Type B pancreatic cell (in vitro differentiated cells): ENCODE measurements around the gene MPP4. TPM values are rescaled to one million over a fixed set of nuclear protein-coding genes. Genes with fewer than 3 reads are reported as not detected.

Experiments used
- DNase-seq: peaks from one replicate; pipeline ENCODE4 v3.0.0; 2021; ENCODE audit warnings: mixed read lengths; ENCODE audit not compliant: unreplicated experiment; ENCODE audit errors: extremely low spot score
- H3K27ac Mint-ChIP-seq: 2 replicates; pipeline ENCODE4 v1.8.0; 2021; ENCODE audit warnings: mild to moderate bottlenecking, mixed read lengths
- H3K27me3 Mint-ChIP-seq: 2 replicates; pipeline ENCODE4 v1.8.0; 2021; ENCODE audit warnings: mixed read lengths
- H3K36me3 Mint-ChIP-seq: 2 replicates; pipeline ENCODE4 v1.8.0; 2021; ENCODE audit warnings: mixed read lengths
- H3K4me1 Mint-ChIP-seq: one replicate; pipeline ENCODE4 v1.8.0; 2021; ENCODE audit warnings: mixed read lengths; ENCODE audit not compliant: unreplicated experiment
- H3K4me3 Mint-ChIP-seq: 2 replicates; pipeline ENCODE4 v1.8.0; 2021; ENCODE audit warnings: mild to moderate bottlenecking, mixed read lengths
- H3K9me3 Mint-ChIP-seq: 2 replicates; pipeline ENCODE4 v1.8.0; 2021; ENCODE audit warnings: mixed read lengths
- CTCF ChIP-seq: fragments of 200-600 bp; sonication (generic); conservative IDR thresholded peaks from 2 replicates; pipeline ENCODE4 v1.5.0; 2021; ENCODE audit warnings: antibody characterized with exemption, mild to moderate bottlenecking
- total RNA-seq: library from RNA; stranded (reverse); gene quantifications from 2 replicates; pipeline ENCODE4 v1.2.1, GENCODE V29; 2021; ENCODE audit warnings: low replicate concordance

The MPP4 gene
- total RNA-seq, 1 donor from 2014 or later, result 0.46 TPM

GRCh38 chr2:201653221-201653620, 45.2 kb downstream of the MPP4 start:
- H3K4me1 Mint-ChIP-seq, result peaks cover 7% of the 10 kb centered on the region
- no peaks in the 10 kb centered on the region for H3K36me3 Mint-ChIP-seq
- peaks cover 3% of the 10 kb centered on the region for H3K27me3 Mint-ChIP-seq
- H3K9me3 Mint-ChIP-seq, result no peaks in the 10 kb centered on the region
- TF ChIP-seq CTCF, result no peak
- H3K4me3 Mint-ChIP-seq, result no peak overlapping the region
- H3K27ac Mint-ChIP-seq, result no peak overlapping the region
- no peak for DNase-seq

GRCh38 chr2:201649442-201649841, 49.0 kb downstream of the MPP4 start:
- no peaks in the 10 kb centered on the region for H3K27me3 Mint-ChIP-seq
- H3K4me1 Mint-ChIP-seq, result peaks cover 9% of the 10 kb centered on the region

GRCh38 chr2:201647431-201647830, 51.0 kb downstream of the MPP4 start:
- H3K27me3 Mint-ChIP-seq, result no peaks in the 10 kb centered on the region
- no peaks in the 10 kb centered on the region for H3K36me3 Mint-ChIP-seq
- peaks cover 13% of the 10 kb centered on the region for H3K4me1 Mint-ChIP-seq
- no peak for TF ChIP-seq CTCF
- H3K27ac Mint-ChIP-seq, result no peak overlapping the region
- no peak overlapping the region for H3K4me3 Mint-ChIP-seq
- no peak for DNase-seq
- H3K9me3 Mint-ChIP-seq, result no peaks in the 10 kb centered on the region

More at GRCh38 chr2:201649442-201649841, 49.0 kb downstream of the MPP4 start:
- Mint-ChIP-seq H3K36me3 (no peaks in the 10 kb centered on the region), H3K27ac (no peak overlapping the region), H3K4me3 (no peak overlapping the region), H3K9me3 (no peaks in the 10 kb centered on the region)
- DNase-seq, result no peak
- no peak for TF ChIP-seq CTCF

- no peak for TF ChIP-seq CTCF
- no peak for DNase-seq
- H3K9me3 Mint-ChIP-seq, result no peaks in the 10 kb centered on the region
- peaks cover 11% of the 10 kb centered on the region for H3K4me1 Mint-ChIP-seq
- H3K27ac Mint-ChIP-seq, result peak overlapping the region; percentile 46
- no peaks in the 10 kb centered on the region for H3K27me3 Mint-ChIP-seq
- H3K4me3 Mint-ChIP-seq, result peak overlapping the region; percentile 96
- peaks cover under 1% of the 10 kb centered on the region for H3K36me3 Mint-ChIP-seq
These were observed 54.4 kb downstream of the MPP4 start for GRCh38 chr2:201644001-201644400.

- TF ChIP-seq CTCF, result no peak
- H3K4me1 Mint-ChIP-seq, result peaks cover 11% of the 10 kb centered on the region
- H3K36me3 Mint-ChIP-seq, result peaks cover 4% of the 10 kb centered on the region
- DNase-seq, result no peak
- H3K4me3 Mint-ChIP-seq, result peak within 1 kb of the TSS; percentile 96
- no peaks in the 10 kb centered on the region for H3K27me3 Mint-ChIP-seq
- H3K27ac Mint-ChIP-seq, result peak within 1 kb of the TSS; percentile 98
- H3K9me3 Mint-ChIP-seq, result no peaks in the 10 kb centered on the region
These were observed 55.1 kb downstream of the MPP4 start, which contains the start of gene TMEM237 for GRCh38 chr2:201643216-201643890. Gene TMEM237 (minus strand): TSS chr2:201643503. CDS start chr2:201643400, 103 bp downstream.
